AG10803 (cell line): ENCODE measurements around the gene VAV2.
"Not testable (repeated sequence)": the region's sequence is repeated elsewhere in the genome, so short reads cannot be mapped to it uniquely, and the experiment has no call there.

ENCODE experiments used
- DNase-seq: peaks from one replicate; pipeline ENCODE4 v3.0.0; 2010; ENCODE audit warnings: low read depth
- H3K4me3 ChIP-seq: 2 replicates; pipeline ENCODE4 v1.5.1; 2011; ENCODE audit warnings: mild to moderate bottlenecking, low read length, control low read depth
- CTCF ChIP-seq: conservative IDR thresholded peaks from 2 replicates; pipeline ENCODE4 v1.5.1; 2011; ENCODE audit warnings: mild to moderate bottlenecking, low read length, control low read depth, inconsistent platforms

VAV2 gene

GRCh38 chr9:133961226-133962165, 30.6 kb downstream of the VAV2 start:
- DNase-seq, result no peak
- no peak for TF ChIP-seq CTCF
- H3K4me3 ChIP-seq, result no peak overlapping the region

GRCh38 chr9:133960568-133961129, 31.5 kb downstream of the VAV2 start:
- TF ChIP-seq CTCF, result no peak
- DNase-seq, result peak; percentile 29
- H3K4me3 ChIP-seq, result no peak overlapping the region

GRCh38 chr9:133959966-133960567, 32.1 kb downstream of the VAV2 start:
- DNase-seq, result no peak
- H3K4me3 ChIP-seq, result no peak overlapping the region
- TF ChIP-seq CTCF, result no peak

- H3K4me3 ChIP-seq, result no peak overlapping the region
- DNase-seq, result no peak
- TF ChIP-seq CTCF, result no peak
Observed at GRCh38 chr9:133959171-133959570, 33.0 kb downstream of the VAV2 start.

GRCh38 chr9:133958756-133959155, 33.4 kb downstream of the VAV2 start:
- DNase-seq, result no peak
- H3K4me3 ChIP-seq, result no peak overlapping the region
- TF ChIP-seq CTCF, result no peak

GRCh38 chr9:133957772-133958171, 34.4 kb downstream of the VAV2 start:
- H3K4me3 ChIP-seq, DNase-seq: not testable (repeated sequence)

- H3K4me3 ChIP-seq, result no peak overlapping the region
- TF ChIP-seq CTCF, result no peak
- DNase-seq, result no peak
Observed at GRCh38 chr9:133957328-133957727, 34.8 kb downstream of the VAV2 start.
